ENCODE data around the gene SELENON.

DNA sequence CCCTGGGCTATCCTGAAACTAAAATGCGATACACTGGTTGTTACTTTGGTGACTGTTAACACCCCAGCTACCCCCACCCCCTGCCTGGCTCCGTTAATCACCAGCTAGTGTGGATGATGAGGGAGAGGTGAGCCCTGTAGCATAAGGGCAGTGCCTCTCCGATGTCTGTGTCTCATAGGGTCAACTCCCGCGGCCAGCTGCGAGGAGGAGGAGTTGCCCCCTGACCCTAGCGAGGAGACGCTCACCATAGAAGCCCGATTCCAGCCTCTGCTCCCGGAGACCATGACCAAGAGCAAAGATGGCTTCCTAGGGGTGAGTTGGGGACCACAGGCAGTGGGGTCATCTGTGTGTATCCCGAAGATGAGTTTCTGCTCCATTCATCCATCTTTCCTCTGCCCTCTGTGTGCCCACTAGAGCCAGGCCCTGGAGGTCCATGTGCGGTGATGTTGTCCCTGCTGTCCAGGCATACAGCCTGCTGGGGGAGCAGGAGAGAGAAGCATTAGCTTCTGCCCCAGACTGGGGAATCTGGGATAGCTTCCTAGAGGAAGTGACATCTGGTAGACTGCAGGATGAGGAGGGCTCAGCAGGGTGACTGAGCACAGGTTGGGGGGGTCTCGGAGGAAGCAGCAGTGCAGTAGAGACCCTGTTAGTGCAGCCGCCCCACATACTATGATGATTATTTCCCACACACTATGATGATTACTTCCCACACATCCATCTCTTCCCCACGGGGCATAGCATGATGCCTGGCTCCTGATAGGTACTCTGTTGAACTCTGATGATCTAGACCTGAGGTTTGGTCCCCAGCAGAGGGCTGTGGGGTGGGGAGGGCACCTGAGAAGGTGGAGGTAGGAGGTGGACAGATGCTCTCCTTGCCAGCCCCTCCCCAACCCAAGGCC is 5.2 kb downstream of the SELENON start:
- TF ChIP-seq ZNF311 (CRISPR knock-in tag; IDR thresholded peaks at IDR 0.05): no peak
- TF ChIP-seq, protein P1, sequence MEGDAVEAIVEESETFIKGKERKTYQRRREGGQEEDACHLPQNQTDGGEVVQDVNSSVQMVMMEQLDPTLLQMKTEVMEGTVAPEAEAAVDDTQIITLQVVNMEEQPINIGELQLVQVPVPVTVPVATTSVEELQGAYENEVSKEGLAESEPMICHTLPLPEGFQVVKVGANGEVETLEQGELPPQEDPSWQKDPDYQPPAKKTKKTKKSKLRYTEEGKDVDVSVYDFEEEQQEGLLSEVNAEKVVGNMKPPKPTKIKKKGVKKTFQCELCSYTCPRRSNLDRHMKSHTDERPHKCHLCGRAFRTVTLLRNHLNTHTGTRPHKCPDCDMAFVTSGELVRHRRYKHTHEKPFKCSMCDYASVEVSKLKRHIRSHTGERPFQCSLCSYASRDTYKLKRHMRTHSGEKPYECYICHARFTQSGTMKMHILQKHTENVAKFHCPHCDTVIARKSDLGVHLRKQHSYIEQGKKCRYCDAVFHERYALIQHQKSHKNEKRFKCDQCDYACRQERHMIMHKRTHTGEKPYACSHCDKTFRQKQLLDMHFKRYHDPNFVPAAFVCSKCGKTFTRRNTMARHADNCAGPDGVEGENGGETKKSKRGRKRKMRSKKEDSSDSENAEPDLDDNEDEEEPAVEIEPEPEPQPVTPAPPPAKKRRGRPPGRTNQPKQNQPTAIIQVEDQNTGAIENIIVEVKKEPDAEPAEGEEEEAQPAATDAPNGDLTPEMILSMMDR (IDR thresholded peaks at IDR 0.05 in 2 of 3, conservative IDR thresholded peaks at IDR 0.05 in 1 of 3; ENCODE audit: insufficient read depth in 2 of 3, low read depth in 1 of 3, low read length in 3 of 3): no peak
- no peak for TF ChIP-seq TCF7 (IDR thresholded peaks at IDR 0.05; ENCODE audit: borderline replicate concordance)
- TF ChIP-seq POLR2A (conservative IDR thresholded peaks at IDR 0.05): no peak
- TF ChIP-seq, protein P2, sequence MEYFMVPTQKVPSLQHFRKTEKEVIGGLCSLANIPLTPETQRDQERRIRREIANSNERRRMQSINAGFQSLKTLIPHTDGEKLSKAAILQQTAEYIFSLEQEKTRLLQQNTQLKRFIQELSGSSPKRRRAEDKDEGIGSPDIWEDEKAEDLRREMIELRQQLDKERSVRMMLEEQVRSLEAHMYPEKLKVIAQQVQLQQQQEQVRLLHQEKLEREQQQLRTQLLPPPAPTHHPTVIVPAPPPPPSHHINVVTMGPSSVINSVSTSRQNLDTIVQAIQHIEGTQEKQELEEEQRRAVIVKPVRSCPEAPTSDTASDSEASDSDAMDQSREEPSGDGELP (CRISPR knock-in tag; IDR thresholded peaks at IDR 0.05; ENCODE audit: borderline replicate concordance): no peak
- no peak for TF ChIP-seq GABPA (tag; conservative IDR thresholded peaks at IDR 0.05; ENCODE audit: low read depth)
- no peak for TF ChIP-seq TAF9B (IDR thresholded peaks at IDR 0.05; ENCODE audit: partially characterized antibody)
- no peak for TF ChIP-seq ZFX (CRISPR knock-in tag; IDR thresholded peaks at IDR 0.05)
- TF ChIP-seq EZH2 (IDR thresholded peaks at IDR 0.05; ENCODE audit: borderline replicate concordance, low read depth, low read length): no peak
- TF ChIP-seq RNF2 (IDR thresholded peaks at IDR 0.05): no peak
- TF ChIP-seq RAD21 (CRISPR knock-in tag; conservative IDR thresholded peaks at IDR 0.05 in 1 of 2, IDR thresholded peaks at IDR 0.05 in 1 of 2): no peak
- no peak for TF ChIP-seq FOS (IDR thresholded peaks at IDR 0.05; ENCODE audit: extremely low read depth, insufficient read length)

All from K562 (cell line).